Mesenchymal stem cell (in vitro differentiated cells and primary cell): ENCODE measurements around the gene SELE.

Source experiments
- DNase-seq: peaks from one replicate; pipeline ENCODE4 v3.0.0-alpha.2; 2013
- H2AFZ ChIP-seq: one replicate; pipeline ENCODE4 v1.6.1; 2013; ENCODE audit warnings: low read depth, mild to moderate bottlenecking, control low read depth, inconsistent platforms, low read length, moderate library complexity
- H2AK5ac ChIP-seq: 2 replicates; pipeline ENCODE4 v1.6.1; 2013; ENCODE audit warnings: low read length, moderate library complexity, mild to moderate bottlenecking, inconsistent platforms; ENCODE audit not compliant: severe bottlenecking
- H2BK120ac ChIP-seq: one replicate; pipeline ENCODE4 v1.6.1; 2013; ENCODE audit warnings: low read depth, mild to moderate bottlenecking, inconsistent platforms, low read length, moderate library complexity
- H2BK12ac ChIP-seq, 2 experiments: one replicate each; pipeline ENCODE4 v1.6.1; 2013; ENCODE audit warnings: inconsistent platforms in 2 of 2, low read length in 2 of 2, mild to moderate bottlenecking in 2 of 2, moderate library complexity in 2 of 2, control low read depth in 1 of 2
- H2BK15ac ChIP-seq: one replicate; pipeline ENCODE4 v1.6.1; 2013; ENCODE audit warnings: mild to moderate bottlenecking, low read depth, inconsistent platforms; ENCODE audit not compliant: poor library complexity, severe bottlenecking
- H2BK5ac ChIP-seq: 2 replicates; pipeline ENCODE4 v1.6.1; 2013; ENCODE audit warnings: low read depth, mild to moderate bottlenecking, low read length, control low read depth, inconsistent platforms; ENCODE audit not compliant: poor library complexity, severe bottlenecking
- H3K14ac ChIP-seq, 2 experiments: one replicate each; pipeline ENCODE4 v1.6.1; 2013; ENCODE audit warnings: inconsistent platforms in 2 of 2, low read length in 2 of 2, control low read depth in 1 of 2, mild to moderate bottlenecking in 1 of 2, moderate library complexity in 1 of 2
- H3K18ac ChIP-seq, 2 experiments: one replicate each; pipeline ENCODE4 v1.6.1; 2013; ENCODE audit warnings: inconsistent platforms in 2 of 2, low read length in 2 of 2, control low read depth in 1 of 2, low read depth in 1 of 2, mild to moderate bottlenecking in 1 of 2
- H3K23ac ChIP-seq, 2 experiments: one replicate each; pipeline ENCODE4 v1.6.1; 2013; ENCODE audit warnings: inconsistent platforms in 2 of 2, low read length in 2 of 2, mild to moderate bottlenecking in 2 of 2, moderate library complexity in 2 of 2, control low read depth in 1 of 2
- H3K27ac ChIP-seq: 2 replicates; pipeline ENCODE4 v1.5.1; 2013; ENCODE audit warnings: mild to moderate bottlenecking, moderate library complexity, low read length, control low read depth, inconsistent platforms; ENCODE audit not compliant: poor library complexity, severe bottlenecking
- H3K27me3 ChIP-seq, 2 experiments: 2 replicates each; pipeline versions ENCODE4 v1.6.1 to v1.7.0; 2013; ENCODE audit warnings: low read length in 2 of 2, mild to moderate bottlenecking in 2 of 2, moderate library complexity in 2 of 2, control low read depth in 1 of 2, inconsistent platforms in 1 of 2; ENCODE audit not compliant: control insufficient read depth in 1 of 2, insufficient read depth in 1 of 2
- H3K36me3 ChIP-seq, 2 experiments: 2 replicates each; pipeline versions ENCODE4 v1.6.1 to v1.7.0; 2013; ENCODE audit warnings: low read length in 2 of 2, control low read depth in 1 of 2, inconsistent platforms in 1 of 2, low read depth in 1 of 2, mild to moderate bottlenecking in 1 of 2; ENCODE audit not compliant: insufficient read depth in 2 of 2, control insufficient read depth in 1 of 2
- H3K4ac ChIP-seq, 2 experiments: one replicate each; pipeline ENCODE4 v1.6.1; 2013; ENCODE audit warnings: inconsistent platforms in 2 of 2, low read length in 2 of 2, mild to moderate bottlenecking in 2 of 2, moderate library complexity in 2 of 2, control low read depth in 1 of 2, low read depth in 1 of 2
- H3K4me1 ChIP-seq: 2 replicates; pipeline ENCODE4 v1.6.1; 2013; ENCODE audit warnings: low read depth, low read length, control low read depth; ENCODE audit not compliant: control insufficient read depth, insufficient read depth
- H3K4me2 ChIP-seq: 2 replicates; pipeline ENCODE4 v1.6.1; 2013; ENCODE audit warnings: low read length, mild to moderate bottlenecking, inconsistent platforms; ENCODE audit not compliant: poor library complexity, severe bottlenecking
- H3K4me3 ChIP-seq, 2 experiments: 2 replicates each; pipeline versions ENCODE4 v1.5.1 to v1.7.0; 2013; ENCODE audit warnings: low read length in 2 of 2, mild to moderate bottlenecking in 2 of 2, control low read depth in 1 of 2, low read depth in 1 of 2; ENCODE audit not compliant: insufficient read depth in 1 of 2
- H3K79me1 ChIP-seq: replicated peaks from 2 replicates; pipeline ENCODE4 v1.6.1; 2013; ENCODE audit warnings: mild to moderate bottlenecking, control low read depth, low read length, inconsistent platforms; ENCODE audit not compliant: poor library complexity, severe bottlenecking
- H3K9ac ChIP-seq: 2 replicates; pipeline ENCODE4 v1.7.0; 2013; ENCODE audit warnings: mild to moderate bottlenecking, low read length, moderate library complexity
- H3K9me3 ChIP-seq: 2 replicates; pipeline ENCODE4 v1.7.0; 2013; ENCODE audit warnings: mild to moderate bottlenecking, low read length; ENCODE audit not compliant: control insufficient read depth
- H4K8ac ChIP-seq: one replicate; pipeline ENCODE4 v1.6.1; 2013; ENCODE audit warnings: inconsistent platforms, mild to moderate bottlenecking, low read length, moderate library complexity
- H4K91ac ChIP-seq: one replicate; pipeline ENCODE4 v1.6.1; 2013; ENCODE audit warnings: mild to moderate bottlenecking, low read length, inconsistent platforms
- WGBS: methylation state at CpG from one replicate; pipeline ENCODE4 v1.1.7; 2013; ENCODE audit warnings: mixed read lengths; 5-methylcytosine and 5-hydroxymethylcytosine counted together

SELE gene

GRCh38 chr1:169699707-169700106 is 34.2 kb downstream of the SELE start:
- no CpG with 5 or more reads among the region's 3 CpGs for WGBS

GRCh38 chr1:169698976-169699375 is 34.9 kb downstream of the SELE start:
- H3K4me3 ChIP-seq: no peak overlapping the region
- no peak overlapping the region for H3K23ac ChIP-seq
- no peak overlapping the region for H2AFZ ChIP-seq
- 92% methylated on average over 3 of the region's 3 CpGs for WGBS
- DNase-seq: no peak
- no peak overlapping the region for H3K27ac ChIP-seq
- H3K18ac ChIP-seq: no peak overlapping the region
- no peaks in the 10 kb centered on the region for H3K4me1 ChIP-seq
- peaks cover 0 to 12% of the 10 kb centered on the region in 2 experiments for H3K27me3 ChIP-seq
- H2BK5ac ChIP-seq: no peak overlapping the region
- H3K79me1 ChIP-seq: no peaks in the 10 kb centered on the region
- no peak overlapping the region for H3K4ac ChIP-seq
- H3K14ac ChIP-seq: no peak overlapping the region
- H3K9ac ChIP-seq: no peak overlapping the region
- H4K91ac ChIP-seq: no peak overlapping the region
- no peak overlapping the region for H2BK15ac ChIP-seq
- no peak overlapping the region for H4K8ac ChIP-seq
- H3K4me2 ChIP-seq: no peak overlapping the region
- no peak overlapping the region for H2BK120ac ChIP-seq
- H2BK12ac ChIP-seq: no peak overlapping the region
- no peaks in the 10 kb centered on the region for H3K9me3 ChIP-seq
- no peaks in the 10 kb centered on the region for H3K36me3 ChIP-seq
- H2AK5ac ChIP-seq: no peak overlapping the region

More at GRCh38 chr1:169699707-169700106, 34.2 kb downstream of the SELE start:
- no peak overlapping the region for H2AFZ ChIP-seq
- no peak overlapping the region for H3K23ac ChIP-seq
- H3K14ac ChIP-seq: no peak overlapping the region
- no peak overlapping the region for H2AK5ac ChIP-seq
- H3K27ac ChIP-seq: no peak overlapping the region
- no peaks in the 10 kb centered on the region for H3K9me3 ChIP-seq
- H3K4me3 ChIP-seq: no peak overlapping the region
- no peak overlapping the region for H2BK12ac ChIP-seq
- H2BK15ac ChIP-seq: no peak overlapping the region
- H3K4ac ChIP-seq: no peak overlapping the region
- H3K27me3 ChIP-seq: peaks cover 0 to 12% of the 10 kb centered on the region in 2 experiments
- H4K91ac ChIP-seq: no peak overlapping the region
- H3K18ac ChIP-seq: no peak overlapping the region
- no peaks in the 10 kb centered on the region for H3K79me1 ChIP-seq
- H2BK120ac ChIP-seq: no peak overlapping the region
- no peaks in the 10 kb centered on the region for H3K4me1 ChIP-seq
- no peaks in the 10 kb centered on the region for H3K36me3 ChIP-seq
- H4K8ac ChIP-seq: no peak overlapping the region
- H3K4me2 ChIP-seq: no peak overlapping the region
- H3K9ac ChIP-seq: no peak overlapping the region
- DNase-seq: no peak
- H2BK5ac ChIP-seq: no peak overlapping the region

- no peak overlapping the region for H3K4me2 ChIP-seq
- H3K23ac ChIP-seq: no peak overlapping the region
Observed at GRCh38 chr1:169697755-169698154, 36.1 kb downstream of the SELE start.

GRCh38 chr1:169696273-169697100 is 37.4 kb downstream of the SELE start:
- Histone ChIP-seq H2AFZ (no peak overlapping the region), H2BK5ac (no peak overlapping the region), H2BK120ac (no peak overlapping the region), H3K27me3 (peaks cover 0 to 7% of the 10 kb centered on the region in 2 experiments), H3K4ac (no peak overlapping the region), H3K18ac (no peak overlapping the region), H3K4me3 (no peak overlapping the region), H3K14ac (no peak overlapping the region), H3K36me3 (no peaks in the 10 kb centered on the region), H3K9me3 (no peaks in the 10 kb centered on the region), H3K9ac (no peak overlapping the region), H3K4me1 (no peaks in the 10 kb centered on the region), H2BK12ac (no peak overlapping the region), H2AK5ac (no peak overlapping the region), H3K27ac (no peak overlapping the region), H3K4me2 (no peak overlapping the region), H2BK15ac (no peak overlapping the region), H4K91ac (no peak overlapping the region), H3K23ac (no peak overlapping the region), H4K8ac (no peak overlapping the region), H3K79me1 (no peaks in the 10 kb centered on the region)
- 69% methylated on average over 2 of the region's 3 CpGs for WGBS
- no peak for DNase-seq

More at GRCh38 chr1:169697755-169698154, 36.1 kb downstream of the SELE start:
- H2BK5ac ChIP-seq: no peak overlapping the region
- H3K4me1 ChIP-seq: no peaks in the 10 kb centered on the region
- no peak overlapping the region for H4K91ac ChIP-seq
- no peak overlapping the region for H3K4me3 ChIP-seq
- H2BK120ac ChIP-seq: no peak overlapping the region
- H3K4ac ChIP-seq: no peak overlapping the region
- no peak overlapping the region for H3K14ac ChIP-seq
- DNase-seq: no peak
- no peak overlapping the region for H2AFZ ChIP-seq
- H3K27ac ChIP-seq: no peak overlapping the region
- no peaks in the 10 kb centered on the region for H3K9me3 ChIP-seq
- H2BK15ac ChIP-seq: no peak overlapping the region
- no peak overlapping the region for H2AK5ac ChIP-seq
- WGBS: 82% methylated on average over 1 of the region's 1 CpG
- H3K36me3 ChIP-seq: no peaks in the 10 kb centered on the region
- peaks cover 0 to 12% of the 10 kb centered on the region in 2 experiments for H3K27me3 ChIP-seq
- H2BK12ac ChIP-seq: no peak overlapping the region
- no peak overlapping the region for H3K9ac ChIP-seq
- no peak overlapping the region for H3K18ac ChIP-seq
- H3K79me1 ChIP-seq: no peaks in the 10 kb centered on the region
- H4K8ac ChIP-seq: no peak overlapping the region
